HS-27A (cell line): Measurements from ENCODE around the gene SCARB1.
A peak's percentile ranks its signal among the peaks of the same experiment; 100 is the strongest.
"Not testable (repeated sequence)": the region's sequence is repeated elsewhere in the genome, so short reads cannot be mapped to it uniquely, and the experiment has no call there.

Experiments used
- DNase-seq: peaks from one replicate; pipeline ENCODE4 v3.0.0-alpha.2; 2012; ENCODE audit warnings: low read depth, missing footprints

The SCARB1 gene, protein sequence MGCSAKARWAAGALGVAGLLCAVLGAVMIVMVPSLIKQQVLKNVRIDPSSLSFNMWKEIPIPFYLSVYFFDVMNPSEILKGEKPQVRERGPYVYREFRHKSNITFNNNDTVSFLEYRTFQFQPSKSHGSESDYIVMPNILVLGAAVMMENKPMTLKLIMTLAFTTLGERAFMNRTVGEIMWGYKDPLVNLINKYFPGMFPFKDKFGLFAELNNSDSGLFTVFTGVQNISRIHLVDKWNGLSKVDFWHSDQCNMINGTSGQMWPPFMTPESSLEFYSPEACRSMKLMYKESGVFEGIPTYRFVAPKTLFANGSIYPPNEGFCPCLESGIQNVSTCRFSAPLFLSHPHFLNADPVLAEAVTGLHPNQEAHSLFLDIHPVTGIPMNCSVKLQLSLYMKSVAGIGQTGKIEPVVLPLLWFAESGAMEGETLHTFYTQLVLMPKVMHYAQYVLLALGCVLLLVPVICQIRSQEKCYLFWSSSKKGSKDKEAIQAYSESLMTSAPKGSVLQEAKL

DNA sequence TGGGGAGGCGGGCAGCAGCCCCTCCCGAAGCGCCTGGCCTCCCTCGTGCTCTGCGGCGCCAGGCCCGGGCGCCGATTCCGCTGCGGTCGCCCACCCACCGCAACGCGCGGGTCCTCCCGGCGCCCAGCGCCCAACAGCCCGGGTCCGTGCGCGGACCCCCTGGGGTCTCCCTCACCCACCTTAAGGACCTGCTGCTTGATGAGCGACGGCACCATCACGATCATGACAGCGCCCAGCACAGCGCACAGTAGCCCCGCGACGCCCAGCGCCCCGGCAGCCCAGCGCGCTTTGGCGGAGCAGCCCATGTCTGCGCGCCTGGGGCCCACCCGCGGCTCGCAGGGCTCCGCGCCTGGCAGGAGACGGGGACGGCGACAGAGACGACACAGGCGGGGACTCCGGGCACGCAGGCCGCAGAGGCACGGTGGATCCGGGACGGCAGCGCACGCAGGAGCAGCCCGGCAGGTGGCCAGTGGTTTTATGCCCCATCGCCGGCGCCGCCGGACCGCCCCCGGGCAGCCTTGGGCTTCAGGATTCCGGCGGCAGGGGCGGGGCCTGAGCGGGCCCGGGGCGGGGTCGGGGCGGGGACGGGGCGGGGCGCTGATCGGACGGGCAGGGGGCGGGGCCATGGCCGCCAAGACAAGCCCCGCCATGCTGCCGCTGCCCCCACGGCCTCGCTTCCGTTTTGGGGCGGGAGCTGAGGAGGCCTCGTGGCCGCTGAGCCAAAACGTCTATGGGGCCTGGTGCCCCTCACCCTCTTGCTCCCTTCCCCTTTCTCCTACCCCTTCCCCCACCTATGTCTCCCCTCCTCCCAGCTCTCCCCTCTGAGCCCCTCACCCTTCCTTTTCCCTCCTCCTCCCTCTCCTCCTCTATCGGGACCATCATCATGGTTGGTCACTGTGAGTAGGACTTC, at the start of gene SCARB1:
SCARB1 (minus strand) TSS at position 449 of the 910 bp plus-strand sequence; CDS start at position 305, 144 bp downstream.
- DNase-seq: peak; percentile 23

DNA sequence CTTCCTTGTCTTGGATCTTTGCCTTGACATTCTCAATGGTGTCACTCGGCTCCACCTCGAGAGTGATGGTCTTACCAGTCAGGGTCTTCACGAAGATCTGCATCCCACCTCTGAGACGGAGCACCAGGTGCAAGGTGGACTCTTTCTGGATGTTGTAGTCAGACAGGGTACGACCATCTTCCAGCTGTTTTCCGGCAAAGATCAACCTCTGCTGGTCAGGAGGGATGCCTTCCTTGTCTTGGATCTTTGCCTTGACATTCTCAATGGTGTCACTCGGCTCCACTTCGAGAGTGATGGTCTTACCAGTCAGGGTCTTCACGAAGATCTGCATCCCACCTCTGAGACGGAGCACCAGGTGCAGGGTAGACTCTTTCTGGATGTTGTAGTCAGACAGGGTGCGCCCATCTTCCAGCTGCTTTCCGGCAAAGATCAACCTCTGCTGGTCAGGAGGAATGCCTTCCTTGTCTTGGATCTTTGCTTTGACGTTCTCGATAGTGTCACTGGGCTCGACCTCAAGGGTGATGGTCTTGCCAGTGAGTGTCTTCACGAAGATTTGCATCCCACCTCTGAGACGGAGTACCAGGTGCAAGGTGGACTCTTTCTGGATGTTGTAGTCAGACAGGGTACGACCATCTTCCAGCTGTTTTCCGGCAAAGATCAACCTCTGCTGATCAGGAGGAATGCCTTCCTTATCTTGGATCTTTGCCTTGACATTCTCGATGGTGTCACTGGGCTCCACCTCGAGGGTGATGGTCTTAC, 49.0 kb upstream of the SCARB1 start:
- DNase-seq: not testable (repeated sequence)

DNA sequence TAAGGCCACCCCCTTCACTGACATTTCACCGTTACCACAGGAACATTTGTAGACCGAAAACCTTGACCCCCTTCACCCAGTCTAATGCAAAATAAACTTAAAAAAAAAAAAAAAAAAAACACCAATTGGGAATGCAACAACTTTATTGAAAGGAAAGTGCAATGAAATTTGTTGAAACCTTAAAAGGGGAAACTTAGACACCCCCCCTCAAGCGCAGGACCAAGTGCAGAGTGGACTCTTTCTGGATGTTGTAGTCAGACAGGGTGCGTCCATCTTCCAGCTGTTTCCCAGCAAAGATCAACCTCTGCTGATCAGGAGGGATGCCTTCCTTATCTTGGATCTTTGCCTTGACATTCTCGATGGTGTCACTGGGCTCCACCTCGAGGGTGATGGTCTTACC, 47.9 kb upstream of the SCARB1 start:
- DNase-seq: not testable (repeated sequence)

DNA sequence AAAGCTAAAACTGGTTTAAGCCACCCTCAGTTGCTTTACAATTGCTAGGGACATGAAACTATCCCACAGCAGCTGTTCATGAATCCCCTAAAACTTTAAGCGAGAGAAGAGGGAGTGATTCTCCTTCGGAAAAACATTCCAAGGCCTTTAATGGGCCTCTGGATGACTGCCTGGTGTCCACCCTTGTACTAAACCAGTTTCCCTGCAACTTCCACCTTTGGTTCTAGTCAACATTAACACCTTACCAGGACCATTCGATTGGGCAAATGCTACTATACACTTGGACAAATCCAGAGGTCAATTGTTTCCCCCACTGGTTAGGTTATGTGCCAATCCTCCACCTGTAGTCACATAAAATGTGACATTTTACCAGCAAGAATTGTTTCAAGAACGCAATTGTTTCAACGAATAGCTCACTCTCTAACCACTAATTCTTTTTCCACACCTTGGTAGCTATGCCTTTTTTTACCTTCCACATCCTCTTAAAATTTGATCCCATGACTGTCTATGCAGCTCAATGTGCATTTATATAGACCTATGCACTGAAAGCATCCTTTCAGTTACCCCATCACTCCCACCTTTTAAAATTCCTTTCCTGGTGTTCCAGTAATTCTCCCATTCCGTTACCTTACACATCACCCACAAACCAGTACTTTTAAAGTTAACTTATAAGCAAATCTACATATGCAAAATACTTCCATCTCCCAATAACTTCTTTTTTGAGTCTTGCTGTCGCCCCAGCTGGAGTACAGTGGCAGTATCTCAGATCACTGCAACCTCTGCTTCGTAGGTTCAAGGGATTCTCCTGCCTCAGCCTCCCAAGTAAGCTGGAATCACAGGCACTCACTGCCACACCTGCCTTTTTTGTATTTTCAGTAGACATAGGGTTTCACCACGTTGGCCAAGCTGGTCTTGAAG, 47.2 kb upstream of the SCARB1 start:
- DNase-seq: no peak

DNA sequence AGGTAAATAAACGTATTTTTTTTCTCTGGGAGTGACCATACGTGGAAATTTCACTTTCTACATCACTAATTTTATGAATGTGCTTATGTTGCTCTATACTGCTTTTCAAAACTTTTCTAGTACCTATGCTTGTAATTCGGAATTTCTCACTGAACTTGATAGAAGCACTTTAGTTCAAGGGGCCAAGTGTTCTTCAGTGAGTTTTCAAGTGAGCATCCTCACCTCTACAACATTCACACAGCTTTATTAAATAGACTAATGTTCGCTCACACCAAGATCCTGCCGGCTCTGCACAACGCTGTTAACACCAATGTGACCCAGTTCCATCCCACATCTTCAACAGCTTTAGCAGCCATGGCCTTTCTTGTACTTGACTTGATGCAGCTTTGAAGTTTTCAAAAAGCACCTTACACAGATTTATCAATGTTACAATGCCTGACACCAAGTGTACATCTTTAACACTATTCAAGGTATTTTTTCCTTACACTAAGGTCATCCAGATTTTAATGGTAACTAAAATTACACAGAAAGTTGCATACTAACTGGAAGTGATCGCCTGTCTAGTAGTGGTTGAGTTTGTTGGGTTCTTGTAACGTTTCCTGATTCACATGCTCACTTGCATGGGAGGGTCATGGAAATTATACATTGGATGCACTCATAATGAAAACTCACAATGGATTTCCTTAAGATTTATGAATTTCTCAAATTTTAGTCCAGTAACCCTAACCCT, 46.3 kb upstream of the SCARB1 start:
- no peak for DNase-seq

DNA sequence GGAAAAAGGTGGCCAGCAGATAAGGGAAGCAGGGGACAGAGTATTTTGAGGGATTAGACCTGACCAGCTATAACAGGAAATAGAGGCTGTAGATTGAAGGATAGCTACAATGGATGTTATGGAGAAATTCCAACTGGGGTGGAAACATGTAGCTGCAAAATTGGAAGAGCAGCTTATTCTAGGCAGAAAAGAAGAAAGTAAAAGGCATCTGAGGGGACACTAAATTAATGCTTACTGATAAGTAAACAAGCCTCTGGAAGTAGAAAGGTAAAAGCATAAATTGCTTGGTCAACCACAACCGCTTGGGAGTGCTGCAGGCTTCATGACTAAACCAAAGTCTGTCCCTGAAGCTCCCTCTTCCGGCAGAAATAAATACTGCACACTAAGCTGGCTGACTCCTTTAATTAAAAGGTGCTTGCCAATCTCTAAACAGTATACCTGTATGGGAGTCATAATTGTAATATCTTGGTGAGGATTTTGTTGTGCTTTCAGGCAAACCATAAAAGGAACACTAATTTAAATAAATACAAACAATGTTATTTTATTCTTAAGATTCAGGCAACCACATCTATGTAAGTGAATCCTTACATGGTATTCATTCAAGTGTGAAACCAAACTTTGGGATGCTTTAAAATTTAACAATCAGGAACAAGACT, 43.1 kb upstream of the SCARB1 start:
- peak; percentile 78 for DNase-seq

DNA sequence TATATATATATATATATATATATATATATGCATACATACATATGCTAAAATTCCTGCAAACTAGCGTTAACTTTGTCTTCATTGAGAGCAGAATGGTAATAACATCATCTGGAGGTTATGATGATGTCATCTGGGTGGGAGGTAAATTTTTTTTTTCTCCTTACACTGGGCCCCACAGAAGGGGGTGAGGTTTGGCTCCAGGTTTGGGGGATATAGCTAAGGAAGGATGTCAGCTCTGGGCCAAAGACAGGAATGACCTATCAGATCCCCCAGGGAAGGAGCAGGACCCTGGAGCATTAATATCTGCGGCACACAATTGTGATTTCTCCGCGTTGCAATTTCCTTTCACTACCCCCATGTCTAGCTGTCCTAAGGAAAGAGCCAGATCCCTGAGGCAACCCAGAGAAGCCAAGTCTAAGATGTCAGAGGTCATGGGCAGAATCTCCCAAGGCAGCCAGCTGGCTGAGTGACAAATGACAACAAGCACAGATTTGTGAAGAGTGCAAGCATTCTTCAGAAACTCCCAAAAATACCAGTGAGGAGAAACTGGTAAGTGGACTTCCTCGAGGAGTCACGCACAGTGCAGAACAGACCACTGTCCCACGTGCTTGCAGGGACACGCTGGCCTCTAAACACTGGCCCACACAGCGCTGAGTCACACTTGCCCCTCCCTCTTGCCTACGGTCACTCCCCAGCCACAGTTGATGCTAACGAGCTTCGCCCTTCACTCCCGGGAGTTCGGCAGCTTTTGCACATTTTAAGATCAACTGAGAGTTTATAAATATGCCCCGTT, 40.8 kb upstream of the SCARB1 start:
- peak; percentile 76 for DNase-seq

DNA sequence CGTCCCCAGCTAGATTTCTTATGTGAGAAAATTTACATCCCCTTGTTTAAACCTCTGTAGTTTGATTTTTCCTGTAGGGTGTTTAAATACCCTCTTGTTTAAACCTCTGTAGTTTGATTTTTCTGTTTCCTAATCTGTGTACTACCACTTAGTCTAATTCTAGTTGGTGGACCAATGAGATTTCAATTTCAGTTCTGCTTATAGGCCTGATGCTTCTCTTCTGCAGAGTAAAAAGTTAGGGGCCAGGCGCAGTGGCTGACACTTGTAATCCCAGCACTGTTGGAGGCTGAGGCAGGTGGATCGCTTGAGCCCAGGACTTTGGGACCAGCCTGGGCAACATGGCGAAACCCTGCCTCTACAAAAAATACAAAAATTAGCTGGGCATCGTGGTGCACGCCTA, 39.3 kb upstream of the SCARB1 start:
- DNase-seq: no peak

DNA sequence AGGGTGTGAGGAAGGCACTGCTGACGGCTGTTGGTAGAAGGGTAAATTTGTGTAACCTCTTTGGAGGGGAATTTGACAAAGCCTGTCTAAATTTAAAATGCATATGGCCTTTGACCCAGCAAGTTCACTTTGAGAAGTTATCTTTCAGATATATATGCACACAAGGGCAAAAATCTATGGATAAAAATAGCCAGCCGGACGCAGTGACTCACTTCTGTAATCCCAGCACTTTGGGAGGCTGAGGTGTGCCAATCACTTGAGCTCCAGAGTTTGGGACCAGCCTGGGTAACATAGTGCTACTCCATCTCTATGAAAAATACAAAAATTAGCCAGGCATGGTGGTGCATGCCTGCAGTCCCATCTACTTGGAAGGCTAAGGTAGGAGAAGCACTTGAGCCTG, 37.3 kb upstream of the SCARB1 start:
- DNase-seq: no peak

DNA sequence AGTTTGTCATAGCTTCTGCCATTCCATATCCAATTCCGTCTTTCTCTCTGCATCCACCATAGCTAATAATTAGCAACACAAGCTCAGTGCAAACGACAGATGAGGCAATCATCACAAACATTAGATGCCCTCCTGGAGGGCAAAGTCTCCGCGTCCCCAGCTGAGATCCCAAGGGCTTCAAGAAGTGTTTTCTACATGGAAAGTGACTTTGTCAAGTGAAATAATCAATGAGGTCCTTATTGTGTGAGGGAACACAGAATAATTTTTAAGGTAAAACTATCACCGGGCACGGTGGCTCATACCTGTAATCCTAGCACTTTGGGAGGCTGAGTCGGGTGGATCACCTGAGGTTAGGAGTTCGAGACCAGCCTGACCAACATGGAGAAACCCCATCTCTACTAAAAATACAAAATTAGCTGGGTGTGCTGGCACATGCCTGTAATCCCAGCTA, 36.7 kb upstream of the SCARB1 start:
- not testable (repeated sequence) for DNase-seq

DNA sequence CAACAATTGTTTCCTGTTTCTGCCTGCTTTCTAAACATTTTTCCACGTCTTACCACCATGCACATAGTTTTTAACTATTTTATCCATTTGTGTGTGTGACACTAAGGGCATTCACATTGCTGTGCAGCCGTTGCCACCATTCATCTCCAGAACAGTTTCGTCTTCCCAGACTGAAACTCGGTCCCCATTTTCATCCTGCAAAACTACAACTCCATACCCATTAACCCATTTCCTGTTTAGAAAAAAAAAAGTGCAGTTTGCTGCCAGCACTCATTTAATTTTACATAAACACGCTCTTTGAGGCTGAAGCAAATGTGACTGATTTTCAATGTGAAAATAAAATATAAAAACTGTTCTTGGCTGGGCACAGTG, 35.2 kb upstream of the SCARB1 start:
- no peak for DNase-seq

DNA sequence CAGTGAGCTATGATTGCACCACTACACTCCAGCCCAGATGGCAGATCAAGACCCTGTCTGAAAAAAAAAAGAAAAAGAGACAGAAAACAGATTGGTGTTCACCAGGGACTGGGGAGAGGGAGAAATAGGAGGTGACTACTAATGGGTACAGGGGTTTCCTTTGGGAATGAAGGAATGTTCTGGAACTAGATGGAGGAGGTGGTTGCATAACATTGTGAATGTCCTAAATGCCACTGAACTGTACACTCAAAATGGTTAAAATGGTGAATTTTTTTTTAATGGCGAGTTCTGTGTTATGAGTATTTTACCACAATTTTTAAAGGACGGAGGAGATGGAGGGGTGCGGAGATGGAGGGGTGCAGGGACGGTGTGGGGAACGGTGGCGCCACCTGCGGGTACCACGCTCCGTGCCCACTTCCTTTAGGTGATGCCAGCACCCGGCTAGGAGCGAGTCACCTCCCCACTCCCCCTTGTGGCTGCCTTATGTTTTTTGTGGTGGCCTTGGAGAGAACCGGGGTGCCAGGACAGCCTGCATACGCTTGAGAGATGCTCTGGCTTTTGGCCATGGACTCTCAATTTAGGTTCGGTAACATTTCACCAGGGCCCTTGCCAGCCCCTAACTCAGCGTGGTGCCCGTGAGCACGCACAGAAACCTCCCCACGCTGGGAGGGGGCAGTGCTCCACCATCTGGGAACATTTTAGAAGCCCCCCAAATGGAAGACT, 34.7 kb upstream of the SCARB1 start:
- DNase-seq: no peak

DNA sequence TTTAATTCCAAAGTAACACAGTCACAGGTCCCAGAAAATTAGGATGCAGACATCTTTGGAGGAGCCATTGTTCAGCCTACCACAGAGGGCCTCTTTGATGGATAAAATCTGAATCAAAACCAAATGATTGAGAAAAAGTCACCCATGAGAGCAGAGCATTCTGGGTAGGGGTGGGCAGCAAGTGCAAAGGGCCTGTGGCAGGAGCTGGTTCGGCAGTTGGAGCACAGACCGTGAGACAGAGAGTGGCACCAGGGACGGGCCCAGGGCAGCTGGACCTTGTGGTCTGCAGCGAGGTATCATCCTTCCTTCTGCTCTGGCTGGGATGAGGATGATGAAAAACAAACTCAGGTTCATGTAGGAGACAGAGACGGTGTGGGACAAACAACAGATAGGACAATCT, 32.8 kb upstream of the SCARB1 start:
- DNase-seq: no peak

DNA sequence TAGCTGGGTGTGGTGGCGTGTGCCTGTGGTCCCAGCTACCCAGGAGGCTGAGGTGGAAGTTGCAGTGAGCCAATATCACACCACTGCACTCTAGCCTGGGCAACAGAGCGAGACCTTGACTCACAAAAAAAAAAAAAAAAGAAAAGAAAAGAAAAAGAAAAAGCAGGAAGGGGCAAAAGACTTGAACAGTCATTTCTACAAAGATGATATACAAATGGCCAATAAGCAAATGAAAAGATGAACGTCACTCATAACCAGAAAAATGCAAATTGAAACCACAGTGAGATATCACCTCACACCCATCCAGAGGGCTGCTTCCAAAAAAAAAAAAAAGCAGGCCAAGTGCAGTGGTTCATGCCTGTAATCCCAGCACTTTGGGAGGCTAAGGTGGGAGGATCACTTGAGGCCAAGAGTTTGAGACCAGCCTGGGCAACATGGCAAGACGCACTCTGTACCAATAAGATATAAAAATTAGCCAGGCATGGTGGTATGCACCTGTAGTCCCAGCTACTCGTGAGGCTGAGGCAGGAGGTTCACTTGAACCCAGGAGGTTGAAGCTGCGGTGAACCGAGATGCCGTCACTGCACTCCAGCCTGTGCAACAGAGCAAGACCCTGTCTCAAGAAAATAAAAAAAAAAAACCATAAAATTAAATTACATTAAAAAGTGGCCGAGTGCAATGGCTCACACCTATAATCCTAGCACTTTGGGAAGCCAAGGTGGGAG, 30.3 kb upstream of the SCARB1 start:
- no peak for DNase-seq

DNA sequence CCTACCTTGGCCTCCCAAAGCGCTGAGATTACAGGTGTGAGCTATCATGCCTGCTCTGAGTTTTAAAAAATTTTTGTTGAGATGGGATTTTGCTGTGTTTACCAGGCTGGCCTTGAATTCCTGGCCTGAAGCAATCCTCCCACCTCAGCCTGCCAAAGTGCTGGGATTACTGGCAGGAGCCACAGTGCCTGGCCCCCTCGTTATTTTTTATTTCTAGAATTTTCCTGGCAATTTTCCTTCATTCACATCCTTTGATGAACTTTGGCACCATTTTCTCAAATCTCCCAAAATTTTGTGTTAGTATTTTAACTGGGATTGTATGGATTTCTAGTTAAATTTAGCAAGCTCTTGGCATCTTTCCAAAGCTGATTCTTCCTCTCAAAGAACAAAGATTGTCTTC, 24.6 kb upstream of the SCARB1 start:
- no peak for DNase-seq

DNA sequence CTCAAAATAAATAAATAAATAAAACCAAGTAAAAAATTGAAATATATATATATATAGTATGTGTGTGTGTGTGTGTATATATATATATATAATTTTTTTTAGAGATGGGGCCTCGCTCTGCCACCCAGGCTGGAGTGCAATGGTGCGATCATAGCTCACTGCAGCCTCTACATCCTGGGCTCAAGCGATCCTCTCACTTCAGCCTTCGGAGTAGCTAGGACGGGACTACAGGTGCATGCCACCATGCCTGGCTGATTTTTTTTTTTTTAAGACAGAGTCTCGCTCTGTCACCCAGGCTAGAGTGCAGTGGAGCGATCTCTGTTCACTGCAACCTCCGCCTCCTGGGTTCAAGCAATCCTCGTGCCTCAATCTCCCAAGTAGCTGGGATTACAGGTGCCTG, 24.1 kb upstream of the SCARB1 start:
- not testable (repeated sequence) for DNase-seq
